ENCODE data around the gene SLC22A1. TPM values are rescaled to one million over a fixed set of nuclear protein-coding genes. Genes with fewer than 3 reads are reported as not detected.

The SLC22A1 gene
- total RNA-seq, 1 donor from 2014 or later = 2.6 TPM

DNA sequence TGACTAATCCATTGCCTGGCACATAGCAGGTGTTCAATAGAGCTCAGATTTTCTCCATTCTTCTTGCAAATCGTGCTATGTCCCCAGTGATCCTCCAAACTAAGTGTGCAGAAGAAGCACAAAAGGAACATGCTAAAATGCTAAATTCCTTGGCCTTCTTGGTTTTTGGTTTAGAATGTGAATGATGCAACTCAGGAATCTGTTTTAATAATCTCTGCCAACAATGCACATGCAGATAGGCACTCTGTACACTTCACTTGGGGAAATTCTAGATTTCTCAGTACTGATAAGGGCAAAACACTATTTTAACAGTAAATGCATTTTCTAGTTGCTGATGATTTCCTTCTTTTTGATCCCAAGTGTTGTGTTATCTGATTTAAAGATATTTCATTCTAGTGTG, 35.2 kb downstream of the SLC22A1 start:
- no peaks in the 10 kb centered on the region for H3K4me1 ChIP-seq
- TF ChIP-seq, protein P1, sequence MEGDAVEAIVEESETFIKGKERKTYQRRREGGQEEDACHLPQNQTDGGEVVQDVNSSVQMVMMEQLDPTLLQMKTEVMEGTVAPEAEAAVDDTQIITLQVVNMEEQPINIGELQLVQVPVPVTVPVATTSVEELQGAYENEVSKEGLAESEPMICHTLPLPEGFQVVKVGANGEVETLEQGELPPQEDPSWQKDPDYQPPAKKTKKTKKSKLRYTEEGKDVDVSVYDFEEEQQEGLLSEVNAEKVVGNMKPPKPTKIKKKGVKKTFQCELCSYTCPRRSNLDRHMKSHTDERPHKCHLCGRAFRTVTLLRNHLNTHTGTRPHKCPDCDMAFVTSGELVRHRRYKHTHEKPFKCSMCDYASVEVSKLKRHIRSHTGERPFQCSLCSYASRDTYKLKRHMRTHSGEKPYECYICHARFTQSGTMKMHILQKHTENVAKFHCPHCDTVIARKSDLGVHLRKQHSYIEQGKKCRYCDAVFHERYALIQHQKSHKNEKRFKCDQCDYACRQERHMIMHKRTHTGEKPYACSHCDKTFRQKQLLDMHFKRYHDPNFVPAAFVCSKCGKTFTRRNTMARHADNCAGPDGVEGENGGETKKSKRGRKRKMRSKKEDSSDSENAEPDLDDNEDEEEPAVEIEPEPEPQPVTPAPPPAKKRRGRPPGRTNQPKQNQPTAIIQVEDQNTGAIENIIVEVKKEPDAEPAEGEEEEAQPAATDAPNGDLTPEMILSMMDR (IDR thresholded peaks at IDR 0.05) = no peak
- H3K9me3 ChIP-seq = no peaks in the 10 kb centered on the region
- H3K36me3 ChIP-seq = no peaks in the 10 kb centered on the region
- H3K4me3 ChIP-seq = no peak overlapping the region
- ATAC-seq = no peak
- no peak overlapping the region for H3K27ac ChIP-seq
- no peaks in the 10 kb centered on the region for H3K27me3 ChIP-seq (ENCODE audit: low read depth)
- DNase-seq = no peak
- intact Hi-C loops (cut with DNase I) = no loop called here

DNA sequence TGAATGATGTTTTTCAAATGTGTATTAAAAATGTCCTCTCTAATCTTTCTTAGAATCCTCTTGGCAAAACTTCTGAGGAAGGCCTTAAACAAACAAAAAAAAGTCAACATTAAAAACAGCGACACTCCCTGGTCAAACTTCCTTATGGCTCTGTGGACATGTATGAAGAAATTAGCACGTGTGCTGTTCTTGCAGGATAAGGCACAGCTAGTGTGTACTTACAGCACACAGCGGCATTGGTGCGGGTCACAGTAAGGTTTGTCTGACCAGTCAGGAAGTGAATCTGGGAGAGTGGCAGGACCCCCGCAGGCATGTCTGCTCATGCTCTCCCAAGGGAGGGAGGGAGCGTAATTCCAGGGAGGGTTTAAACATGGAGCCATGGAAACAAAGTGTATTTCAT, 38.8 kb downstream of the SLC22A1 start:
- H3K4me3 ChIP-seq = no peak overlapping the region
- TF ChIP-seq, protein P1 (IDR thresholded peaks at IDR 0.05) = peak; percentile 24
- no peaks in the 10 kb centered on the region for H3K27me3 ChIP-seq (ENCODE audit: low read depth)
- no peak overlapping the region for H3K27ac ChIP-seq
- peak; percentile 65 to 75 for ATAC-seq
- H3K9me3 ChIP-seq = no peaks in the 10 kb centered on the region
- DNase-seq = no peak
- no peaks in the 10 kb centered on the region for H3K4me1 ChIP-seq
- intact Hi-C loops (cut with DNase I) = no loop called here
- no peaks in the 10 kb centered on the region for H3K36me3 ChIP-seq

- Histone ChIP-seq H3K27me3 (ENCODE audit: low read depth) (no peaks in the 10 kb centered on the region), H3K27ac (no peak overlapping the region), H3K4me1 (no peaks in the 10 kb centered on the region), H3K36me3 (no peaks in the 10 kb centered on the region), H3K4me3 (no peak overlapping the region), H3K9me3 (no peaks in the 10 kb centered on the region)
- no peak for DNase-seq
- TF ChIP-seq, protein P1 (IDR thresholded peaks at IDR 0.05) = no peak
- peak in 1 of 2 donors; percentile 11 for ATAC-seq
- intact Hi-C loops (cut with DNase I) = no loop called here
Observed at GRCh38 chr6:160160929-160161646, 39.5 kb downstream of the SLC22A1 start.

DNA sequence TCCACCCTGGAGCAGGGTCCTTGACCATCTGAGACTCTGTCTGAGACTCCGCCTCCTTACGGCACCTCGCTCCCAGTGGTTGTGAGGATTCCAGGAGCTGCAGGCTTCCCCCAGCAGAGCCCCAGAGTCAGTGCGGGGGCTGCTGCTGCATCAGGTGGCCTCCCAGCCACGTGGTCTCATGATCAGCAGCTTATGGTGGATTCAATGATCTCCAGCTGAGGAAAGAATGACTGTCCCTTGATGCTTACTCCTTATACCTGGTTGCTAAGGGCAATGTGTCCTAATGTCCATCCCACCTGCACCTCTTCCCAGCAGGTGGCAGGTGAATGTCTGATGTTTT, 40.0 kb downstream of the SLC22A1 start:
- no peak for DNase-seq
- Histone ChIP-seq H3K9me3 (no peaks in the 10 kb centered on the region), H3K27me3 (ENCODE audit: low read depth) (no peaks in the 10 kb centered on the region), H3K36me3 (no peaks in the 10 kb centered on the region), H3K27ac (no peak overlapping the region), H3K4me1 (no peaks in the 10 kb centered on the region), H3K4me3 (no peak overlapping the region)
- no peak for ATAC-seq
- TF ChIP-seq, protein P1 (IDR thresholded peaks at IDR 0.05) = no peak
- intact Hi-C loops (cut with DNase I) = no loop called here

GRCh38 chr6:160162030-160162566, 40.5 kb downstream of the SLC22A1 start:
- intact Hi-C loops (cut with DNase I) = no loop called here
- H3K4me3 ChIP-seq = no peak overlapping the region
- H3K36me3 ChIP-seq = no peaks in the 10 kb centered on the region
- no peak for ATAC-seq
- no peaks in the 10 kb centered on the region for H3K27me3 ChIP-seq (ENCODE audit: low read depth)
- no peak for DNase-seq
- H3K9me3 ChIP-seq = no peaks in the 10 kb centered on the region
- no peaks in the 10 kb centered on the region for H3K4me1 ChIP-seq
- no peak overlapping the region for H3K27ac ChIP-seq
- TF ChIP-seq, protein P1 (IDR thresholded peaks at IDR 0.05) = no peak

Data from lower lobe of right lung (tissue), 2 donors.